Naive thymus-derived CD4-positive, alpha-beta T cell (primary cell): ENCODE results near the gene RAP1A. TPM values are rescaled to one million over a fixed set of nuclear protein-coding genes. Genes with fewer than 3 reads are reported as not detected.
A peak's percentile ranks its signal among the peaks of the same experiment; 100 is the strongest.

Experiments used
- ATAC-seq: fragments of 150-1000 bp; cut with Tn5 transposase; 2 replicates; pipeline ENCODE4 v1.10.0; 2021; ENCODE audit warnings: mild to moderate bottlenecking, moderate library complexity
- CTCF ChIA-PET: fragments of 350-600 bp; sonication (Branson Sonifier 250); formaldehyde crosslinking; loops from one replicate; lab custom pipeline; 2021; ENCODE audit warnings: antibody characterized with exemption; lab: Charles Lee
- POLR2A ChIA-PET: fragments of 350-600 bp; sonication (Branson Sonifier 250); formaldehyde crosslinking; loops from one replicate; lab custom pipeline; 2021; ENCODE audit warnings: antibody characterized with exemption, inconsistent platforms; lab: Charles Lee
- DNase-seq, 9 donors: peaks; one replicate each; pipeline versions ENCODE4 v3.0.0 to v3.0.0-alpha.2; 2020 to 2022; ENCODE audit warnings: mixed read lengths in 1 of 9
- H3K27ac ChIP-seq: one replicate; pipeline ENCODE4 v1.7.0; 2013; ENCODE audit warnings: mild to moderate bottlenecking, low read depth, low read length, moderate library complexity
- H3K27me3 ChIP-seq, 2 donors: one replicate each; pipeline ENCODE4 v1.7.0; 2013; ENCODE audit warnings: low read length in 2 of 2, mild to moderate bottlenecking in 2 of 2, moderate library complexity in 2 of 2; ENCODE audit not compliant: control insufficient read depth in 2 of 2, insufficient read depth in 2 of 2
- H3K36me3 ChIP-seq, 3 experiments: 1 replicate in 2 of 3; 2 replicates in 1 of 3; pipeline ENCODE4 v1.7.0; 2013; ENCODE audit warnings: low read length in 3 of 3, mild to moderate bottlenecking in 3 of 3, moderate library complexity in 1 of 3; ENCODE audit not compliant: insufficient read depth in 3 of 3, control insufficient read depth in 2 of 3
- H3K4me1 ChIP-seq, 2 donors: one replicate each; pipeline ENCODE4 v1.7.0; 2013; ENCODE audit warnings: low read length in 2 of 2, mild to moderate bottlenecking in 2 of 2, moderate library complexity in 1 of 2; ENCODE audit not compliant: control insufficient read depth in 2 of 2, insufficient read depth in 2 of 2
- H3K4me3 ChIP-seq: 2 replicates; pipeline ENCODE4 v1.7.0; 2013; ENCODE audit warnings: mild to moderate bottlenecking, low read length
- H3K9me3 ChIP-seq, 3 experiments: 1 replicate in 2 of 3; 2 replicates in 1 of 3; pipeline ENCODE4 v1.7.0; 2013; ENCODE audit warnings: low read length in 3 of 3; ENCODE audit not compliant: control insufficient read depth in 2 of 3
- H3K27ac Mint-ChIP-seq, 9 donors: one replicate each; pipeline ENCODE4 v1.8.0; 2020 to 2022; ENCODE audit warnings: mixed read lengths in 9 of 9, mild to moderate bottlenecking in 8 of 9, moderate library complexity in 5 of 9, inconsistent platforms in 2 of 9
- H3K27me3 Mint-ChIP-seq, 5 donors: one replicate each; pipeline ENCODE4 v1.8.0; 2021 to 2022; ENCODE audit warnings: mixed read lengths in 5 of 5, mild to moderate bottlenecking in 1 of 5
- H3K36me3 Mint-ChIP-seq, 5 donors: one replicate each; pipeline ENCODE4 v1.8.0; 2020 to 2022; ENCODE audit warnings: mixed read lengths in 5 of 5, mild to moderate bottlenecking in 3 of 5, inconsistent platforms in 1 of 5
- H3K4me1 Mint-ChIP-seq, 7 donors: one replicate each; pipeline ENCODE4 v1.8.0; 2020 to 2022; ENCODE audit warnings: mixed read lengths in 7 of 7, mild to moderate bottlenecking in 3 of 7, inconsistent platforms in 1 of 7
- H3K4me3 Mint-ChIP-seq, 10 donors: one replicate each; pipeline ENCODE4 v1.8.0; 2020 to 2022; ENCODE audit warnings: mild to moderate bottlenecking in 10 of 10, mixed read lengths in 10 of 10, moderate library complexity in 6 of 10, inconsistent platforms in 2 of 10
- H3K9me3 Mint-ChIP-seq, 11 donors: one replicate each; pipeline ENCODE4 v1.8.0; 2020 to 2022; ENCODE audit warnings: mixed read lengths in 11 of 11, mild to moderate bottlenecking in 4 of 11, inconsistent platforms in 1 of 11, moderate library complexity in 1 of 11
- intact Hi-C, 2 donors: fragments of 100-400 bp; cut with micrococcal nuclease; formaldehyde crosslinking; loops; one replicate each; pipeline ENCODE4 v1.15.1; 2023
- polyA plus RNA-seq, 2 donors: library from polyadenylated mRNA; unstranded; fragments of 300-500 nt; fragmentation: Illumina TruSeq; gene quantifications; one replicate each; pipeline ENCODE4 v1.2.3, GENCODE V29; 2021
- total RNA-seq, 6 experiments: library from RNA in 5 of 6; stranded (reverse) in 5 of 6; gene quantifications; 1 replicate in 5 of 6; 2 replicates in 1 of 6; pipeline ENCODE4 v1.2.3 and lab custom pipeline; 2021 to 2026

The RAP1A gene
- total RNA-seq (100 to 1,000 TPM in 4 of 5 experiments, 10 to 100 TPM in 1; 89.8 to 183 (median 107) TPM), polyA plus RNA-seq (10 to 100 TPM; 37.6 to 55.0 TPM), total RNA-seq (lab: John Stamatoyannopoulos, UW) (29.6 reads per million, percentile 59 among the genes with 10 or more reads in this experiment)

GRCh38 chr1:111619635-111620440 is at the start of gene RAP1A:
TSS of gene RAP1A (plus strand) at chr1:111619789. CDS start at chr1:111691361, 71,572 bp downstream.
- ChIA-PET CTCF (interaction anchor here (0.7 to 2.0 kb wide), 7 partner anchors 9 to 111 kb away, joined by 3 to 8 read pairs (median 6); no protein-coding TSS in a partner anchor), POLR2A (interaction anchor here (0.6 to 12.2 kb wide), 16 partner anchors 8 to 981 kb away, joined by 3 to 173 read pairs (median 6); no protein-coding TSS in a partner anchor)
- Mint-ChIP-seq H3K4me1 (peaks cover 57 to 82% (median 76%) of the 10 kb centered on the region in 7 donors), H3K4me3 (peak within 1 kb of the TSS; percentile 93 to 99 (median 96)), H3K9me3 (peaks cover 0 to 2% (median 0%) of the 10 kb centered on the region in 11 donors), H3K27ac (peak within 1 kb of the TSS; percentile 86 to 98 (median 95)), H3K36me3 (peaks cover 0 to 33% (median 3%) of the 10 kb centered on the region in 5 donors), H3K27me3 (no peaks in the 10 kb centered on the region)
- Histone ChIP-seq H3K27me3 (no peaks in the 10 kb centered on the region), H3K9me3 (no peaks in the 10 kb centered on the region), H3K36me3 (no peaks in the 10 kb centered on the region), H3K27ac (peak within 1 kb of the TSS; percentile 91), H3K4me3 (peak within 1 kb of the TSS; percentile 88), H3K4me1 (peaks cover 46 to 64% of the 10 kb centered on the region in 2 donors)
- ATAC-seq: peak; percentile 93
- intact Hi-C loops: loop anchor here (1.0 to 10.0 kb wide), 18 partner anchors 8 to 1283 kb away; partner anchors contain the start of genes DDX20 (in 2 of the 2), DENND2D (in 2 of the 2), ATP5PB (in 1 of the 2) and CAPZA1 (in 1 of the 2)
- DNase-seq: peak; percentile 80 to 95 (median 90)

GRCh38 chr1:111569913-111570312 is 49.7 kb upstream of the RAP1A start:
- ChIA-PET CTCF (no interaction called here), POLR2A (no interaction called here)
- Histone ChIP-seq H3K4me1 (no peaks in the 10 kb centered on the region), H3K27ac (no peak overlapping the region), H3K9me3 (no peaks in the 10 kb centered on the region), H3K27me3 (no peaks in the 10 kb centered on the region), H3K36me3 (no peaks in the 10 kb centered on the region), H3K4me3 (no peak overlapping the region)
- H3K27ac Mint-ChIP-seq: peak overlapping the region in 1 of 9 donors; percentile 62
- no peaks in the 10 kb centered on the region for H3K36me3 Mint-ChIP-seq
- no peak overlapping the region for H3K4me3 Mint-ChIP-seq
- no peaks in the 10 kb centered on the region for H3K27me3 Mint-ChIP-seq
- peaks cover 5 to 20% (median 13%) of the 10 kb centered on the region in 7 donors for H3K4me1 Mint-ChIP-seq
- ATAC-seq: no peak
- intact Hi-C loops: loop anchor here in 1 of 2 donors (1.0 to 5.0 kb wide), 3 partner anchors 34 to 142 kb away; no protein-coding TSS in a partner anchor
- H3K9me3 Mint-ChIP-seq: peaks cover 0 to 4% (median 0%) of the 10 kb centered on the region in 11 donors
- no peak for DNase-seq

- H3K36me3 Mint-ChIP-seq: no peaks in the 10 kb centered on the region
- H3K27ac Mint-ChIP-seq: peak overlapping the region in 3 of 9 donors; percentile 7 to 82 (median 53)
These were observed 48.8 kb upstream of the RAP1A start for GRCh38 chr1:111570781-111571181.

GRCh38 chr1:111571239-111571638 is 48.4 kb upstream of the RAP1A start:
- ATAC-seq (no peak), DNase-seq (no peak)
- ChIA-PET POLR2A (interaction anchor here (0.9 to 2.0 kb wide), 4 partner anchors 11 to 48 kb away, joined by 3 to 6 read pairs (median 4); partner anchors contain the start of gene RAP1A), CTCF (interaction anchor here (0.9 to 1.2 kb wide), 3 partner anchors 63 to 99 kb away, joined by 3 to 5 read pairs (median 3); no protein-coding TSS in a partner anchor)
- Histone ChIP-seq H3K9me3 (no peaks in the 10 kb centered on the region), H3K27ac (no peak overlapping the region), H3K36me3 (no peaks in the 10 kb centered on the region), H3K4me3 (no peak overlapping the region), H3K4me1 (no peaks in the 10 kb centered on the region), H3K27me3 (no peaks in the 10 kb centered on the region)
- Mint-ChIP-seq H3K36me3 (no peaks in the 10 kb centered on the region), H3K27me3 (no peaks in the 10 kb centered on the region), H3K4me1 (peaks cover 5 to 20% (median 9%) of the 10 kb centered on the region in 7 donors), H3K9me3 (peaks cover 0 to 2% (median 0%) of the 10 kb centered on the region in 11 donors), H3K4me3 (no peak overlapping the region), H3K27ac (peak overlapping the region in 1 of 9 donors; percentile 7)
- intact Hi-C loops: loop anchor here in 1 of 2 donors (5.0 kb wide), 2 partner anchors 86 to 141 kb away; no protein-coding TSS in a partner anchor

More at GRCh38 chr1:111570781-111571181, 48.8 kb upstream of the RAP1A start:
- H3K4me1 Mint-ChIP-seq: peaks cover 5 to 20% (median 13%) of the 10 kb centered on the region in 7 donors
- no peaks in the 10 kb centered on the region for H3K4me1 ChIP-seq
- intact Hi-C loops: loop anchor here in 1 of 2 donors (1.0 to 5.0 kb wide), 3 partner anchors 34 to 142 kb away; no protein-coding TSS in a partner anchor
- no peaks in the 10 kb centered on the region for H3K27me3 Mint-ChIP-seq
- H3K9me3 Mint-ChIP-seq: peaks cover 0 to 4% (median 0%) of the 10 kb centered on the region in 11 donors
- H3K27ac ChIP-seq: no peak overlapping the region
- peak; percentile 54 for ATAC-seq
- H3K9me3 ChIP-seq: no peaks in the 10 kb centered on the region
- CTCF ChIA-PET: interaction anchor here (0.9 kb wide), 2 partner anchors 77 to 99 kb away, joined by 3 read pairs; no protein-coding TSS in a partner anchor
- H3K4me3 Mint-ChIP-seq: no peak overlapping the region
- POLR2A ChIA-PET: interaction anchor here (0.9 to 2.0 kb wide), 4 partner anchors 11 to 49 kb away, joined by 3 to 6 read pairs (median 4); partner anchors contain the start of gene RAP1A
- DNase-seq: peak in 5 of 9 donors; percentile 9 to 23 (median 22)
- H3K27me3 ChIP-seq: no peaks in the 10 kb centered on the region
- H3K36me3 ChIP-seq: no peaks in the 10 kb centered on the region
- H3K4me3 ChIP-seq: no peak overlapping the region

- Histone ChIP-seq H3K36me3 (no peaks in the 10 kb centered on the region), H3K4me3 (no peak overlapping the region), H3K9me3 (no peaks in the 10 kb centered on the region), H3K27me3 (no peaks in the 10 kb centered on the region), H3K27ac (no peak overlapping the region), H3K4me1 (no peaks in the 10 kb centered on the region)
- ChIA-PET CTCF (interaction anchor here (0.9 to 1.2 kb wide), 2 partner anchors 64 to 76 kb away, joined by 3 to 5 read pairs; no protein-coding TSS in a partner anchor), POLR2A (interaction anchor here (1.5 to 2.0 kb wide), 2 partner anchors 10 to 48 kb away, joined by 5 to 6 read pairs; partner anchors contain the start of gene RAP1A)
- Mint-ChIP-seq H3K36me3 (no peaks in the 10 kb centered on the region), H3K27ac (no peak overlapping the region), H3K9me3 (peaks cover 0 to 2% (median 0%) of the 10 kb centered on the region in 11 donors), H3K4me3 (no peak overlapping the region), H3K4me1 (peaks cover 5 to 20% (median 8%) of the 10 kb centered on the region in 7 donors), H3K27me3 (no peaks in the 10 kb centered on the region)
- ATAC-seq (no peak), DNase-seq (no peak)
- intact Hi-C loops: loop anchor here in 1 of 2 donors (1.0 to 5.0 kb wide), 3 partner anchors 47 to 140 kb away; partner anchors contain the start of gene RAP1A
These were observed 47.6 kb upstream of the RAP1A start for GRCh38 chr1:111571987-111572386.

- Histone ChIP-seq H3K9me3 (no peaks in the 10 kb centered on the region), H3K4me1 (no peaks in the 10 kb centered on the region), H3K36me3 (no peaks in the 10 kb centered on the region), H3K27me3 (no peaks in the 10 kb centered on the region), H3K4me3 (no peak overlapping the region), H3K27ac (no peak overlapping the region)
- intact Hi-C loops: no loop called here
- H3K27ac Mint-ChIP-seq: no peak overlapping the region
- ChIA-PET CTCF (no interaction called here), POLR2A (no interaction called here)
- H3K4me3 Mint-ChIP-seq: no peak overlapping the region
- H3K36me3 Mint-ChIP-seq: peaks cover 0 to 3% (median 0%) of the 10 kb centered on the region in 5 donors
- DNase-seq: no peak
- H3K4me1 Mint-ChIP-seq: peaks cover 0 to 7% (median 4%) of the 10 kb centered on the region in 7 donors
- no peak for ATAC-seq
- H3K9me3 Mint-ChIP-seq: no peaks in the 10 kb centered on the region
- no peaks in the 10 kb centered on the region for H3K27me3 Mint-ChIP-seq
These were observed 43.0 kb upstream of the RAP1A start for GRCh38 chr1:111576547-111576946.
